PC-3 (cell line): ENCODE measurements around the gene C15orf39. TPM values are rescaled to one million over a fixed set of nuclear protein-coding genes. Genes with fewer than 3 reads are reported as not detected.
"Not testable (repeated sequence)": the region's sequence is repeated elsewhere in the genome, so short reads cannot be mapped to it uniquely, and the experiment has no call there.

Experiments used
- ATAC-seq: fragments of 200-7000 bp; cut with Tn5 transposase; 2 replicates; pipeline ENCODE4 v1.9.1; 2020; ENCODE audit warnings: mild to moderate bottlenecking, moderate library complexity
- BruUV-seq: library from RNA; stranded (reverse); fragments of 400-500 nt; replicated peaks from 2 replicates; lab custom pipeline; 2021; lab: Mats Ljungman, UMichigan
- CTCF ChIA-PET: fragments of 300-600 bp; sonication (Branson Sonifier 250); formaldehyde crosslinking; loops from one replicate; lab custom pipeline; 2022; ENCODE audit warnings: antibody characterized with exemption; lab: Charles Lee
- POLR2A ChIA-PET: fragments of 300-600 bp; sonication (Branson Sonifier 250); formaldehyde crosslinking; loops from one replicate; lab custom pipeline; 2022; ENCODE audit warnings: antibody characterized with exemption; ENCODE audit not compliant: unreplicated experiment; lab: Charles Lee
- DNase-seq: peaks from one replicate; pipeline ENCODE4 v3.0.0-alpha.2; 2015
- H2AFZ ChIP-seq: fragments of 300-600 bp; sonication (generic); 2 replicates; pipeline ENCODE4 v1.6.0; 2016; ENCODE audit warnings: antibody characterized with exemption, low read length
- H3F3A ChIP-seq: fragments of 300-600 bp; sonication (generic); one replicate; pipeline ENCODE4 v1.6.0; 2017; ENCODE audit warnings: antibody characterized with exemption, low read length, control low read depth, mild to moderate bottlenecking; ENCODE audit not compliant: unreplicated experiment
- H3K27ac ChIP-seq: fragments of 300-600 bp; sonication (generic); 2 replicates; pipeline ENCODE4 v1.5.1; 2016; ENCODE audit warnings: mild to moderate bottlenecking, low read length
- H3K27me3 ChIP-seq: fragments of 300-600 bp; sonication (generic); 2 replicates; pipeline ENCODE4 v1.6.1; 2016; ENCODE audit warnings: low read length, mixed read lengths
- H3K36me3 ChIP-seq: fragments of 300-600 bp; sonication (generic); 2 replicates; pipeline ENCODE4 v1.6.1; 2016; ENCODE audit warnings: low read depth, mixed run types, low read length, mixed read lengths
- H3K4me1 ChIP-seq: fragments of 300-600 bp; sonication (generic); 2 replicates; pipeline ENCODE4 v1.5.1; 2016; ENCODE audit warnings: low read length; ENCODE audit not compliant: insufficient read depth
- H3K4me2 ChIP-seq: fragments of 300-600 bp; sonication (generic); 2 replicates; pipeline ENCODE4 v1.6.0; 2016; ENCODE audit warnings: low read length
- H3K4me3 ChIP-seq: fragments of 300-600 bp; sonication (generic); 2 replicates; pipeline ENCODE4 v1.5.1; 2016; ENCODE audit warnings: mild to moderate bottlenecking, low read length, mixed read lengths
- H3K79me2 ChIP-seq: fragments of 300-600 bp; sonication (generic); 2 replicates; pipeline ENCODE4 v1.6.1; 2017; ENCODE audit warnings: low read length, mixed read lengths
- H3K9ac ChIP-seq: fragments of 300-600 bp; sonication (generic); 2 replicates; pipeline ENCODE4 v1.6.0; 2016; ENCODE audit warnings: mild to moderate bottlenecking, low read length
- H3K9me2 ChIP-seq: fragments of 300-600 bp; sonication (generic); replicated peaks from 2 replicates; pipeline ENCODE4 v1.6.1; 2016; ENCODE audit warnings: mixed run types, low read length, mixed read lengths
- H3K9me3 ChIP-seq: fragments of 300-600 bp; sonication (generic); 2 replicates; pipeline ENCODE4 v1.6.1; 2016; ENCODE audit warnings: low read length, mixed read lengths
- H4K20me1 ChIP-seq: fragments of 300-600 bp; sonication (generic); 2 replicates; pipeline ENCODE4 v1.6.1; 2016; ENCODE audit warnings: low read length, mixed read lengths
- intact Hi-C: fragments of 100-400 bp; cut with micrococcal nuclease; formaldehyde crosslinking; loops from 2 replicates; pipeline ENCODE4 v1.9.0; 2023
- total RNA-seq: library from RNA; depleted of rRNA; stranded (reverse); fragments of >200 nt; gene quantifications from 2 replicates; pipeline ENCODE4 v1.2.3, GENCODE V29; 2014; rRNA removed

C15orf39 gene
- total RNA-seq, 1 experiment from 2014 or later = 23.8 TPM

- intact Hi-C loops, POLR2A ChIA-PET: not testable (repeated sequence)
These were observed 50.6 kb downstream of the C15orf39 start for GRCh38 chr15:75252285-75252684.

GRCh38 chr15:75258034-75258433 is 56.4 kb downstream of the C15orf39 start, which contains the start of gene GOLGA6C:
Gene GOLGA6C, plus strand, starts transcription at chr15:75258334. Its CDS starts 265 bp downstream, at chr15:75258599.
- H3K9me2 ChIP-seq = not testable (repeated sequence)

More at GRCh38 chr15:75252285-75252684, 50.6 kb downstream of the C15orf39 start:
- H3K27ac ChIP-seq, H3K79me2 ChIP-seq, BruUV-seq, H3K9me2 ChIP-seq, H3K9ac ChIP-seq, H3K4me3 ChIP-seq, H3K36me3 ChIP-seq, H2AFZ ChIP-seq, H4K20me1 ChIP-seq, H3K9me3 ChIP-seq, ATAC-seq, CTCF ChIA-PET, H3F3A ChIP-seq, H3K4me1 ChIP-seq, H3K4me2 ChIP-seq: not testable (repeated sequence)
- peak; percentile 4 for DNase-seq
- peaks cover 10% of the 10 kb centered on the region; the same call in 1 of the 2 replicates for H3K27me3 ChIP-seq

GRCh38 chr15:75258620-75259343 is 57.1 kb downstream of the C15orf39 start:
- H3K4me2 ChIP-seq, H3K9me3 ChIP-seq, H3K4me3 ChIP-seq, H3K4me1 ChIP-seq, H3K9ac ChIP-seq, H3K36me3 ChIP-seq, ATAC-seq, H2AFZ ChIP-seq, intact Hi-C loops, POLR2A ChIA-PET, H3F3A ChIP-seq, H3K27ac ChIP-seq, H3K9me2 ChIP-seq, H3K27me3 ChIP-seq, CTCF ChIA-PET, H3K79me2 ChIP-seq, H4K20me1 ChIP-seq, BruUV-seq, DNase-seq: not testable (repeated sequence)

More at GRCh38 chr15:75258034-75258433, 56.4 kb downstream of the C15orf39 start, which contains the start of gene GOLGA6C:
- H3K27ac ChIP-seq, POLR2A ChIA-PET, H3K9me3 ChIP-seq, DNase-seq, H2AFZ ChIP-seq, CTCF ChIA-PET, H3K4me3 ChIP-seq, intact Hi-C loops, ATAC-seq, H3K27me3 ChIP-seq, H4K20me1 ChIP-seq, H3K9ac ChIP-seq, BruUV-seq, H3K4me2 ChIP-seq, H3K36me3 ChIP-seq, H3K79me2 ChIP-seq, H3F3A ChIP-seq, H3K4me1 ChIP-seq: not testable (repeated sequence)

GRCh38 chr15:75259873-75260272 is 58.2 kb downstream of the C15orf39 start:
- H3F3A ChIP-seq, intact Hi-C loops, CTCF ChIA-PET, H2AFZ ChIP-seq, H3K9me2 ChIP-seq, H3K36me3 ChIP-seq, H3K4me2 ChIP-seq, H3K9ac ChIP-seq, POLR2A ChIA-PET, ATAC-seq, DNase-seq, H3K27me3 ChIP-seq, H3K79me2 ChIP-seq, H4K20me1 ChIP-seq, H3K27ac ChIP-seq, BruUV-seq, H3K4me1 ChIP-seq, H3K4me3 ChIP-seq, H3K9me3 ChIP-seq: not testable (repeated sequence)

Other genes with a start within 250 kb of the C15orf39 start
- 6.6 and 7.1 TPM in 2 replicates for gene RPP25, start 245.1 kb upstream of the C15orf39 start, total RNA-seq
- 7.0 and 9.0 TPM in 2 replicates for gene SCAMP5, start 206.3 kb upstream of the C15orf39 start, total RNA-seq
- 31.0 and 31.5 TPM in 2 replicates for gene PPCDC, start 178.3 kb upstream of the C15orf39 start, total RNA-seq
- gene GOLGA6C, start 56.5 kb downstream of the C15orf39 start, total RNA-seq = not detected in 2 replicates
- not detected in 2 replicates for gene GOLGA6D, start 81.0 kb downstream of the C15orf39 start, total RNA-seq
- gene COMMD4, start 134.2 kb downstream of the C15orf39 start, total RNA-seq = 116 and 125 TPM in 2 replicates
- 4.1 and 14.3 TPM in 2 replicates for gene NEIL1, start 145.2 kb downstream of the C15orf39 start, total RNA-seq
- 120 and 126 TPM in 2 replicates for gene MAN2C1, start 166.7 kb downstream of the C15orf39 start, total RNA-seq
- 24.9 and 27.8 TPM in 2 replicates for gene SIN3A, start 249.8 kb downstream of the C15orf39 start, total RNA-seq